ENCODE results near the gene SGSH.
"Not testable (repeated sequence)": the region's sequence is repeated elsewhere in the genome, so short reads cannot be mapped to it uniquely, and the experiment has no call there.

SGSH gene

DNA sequence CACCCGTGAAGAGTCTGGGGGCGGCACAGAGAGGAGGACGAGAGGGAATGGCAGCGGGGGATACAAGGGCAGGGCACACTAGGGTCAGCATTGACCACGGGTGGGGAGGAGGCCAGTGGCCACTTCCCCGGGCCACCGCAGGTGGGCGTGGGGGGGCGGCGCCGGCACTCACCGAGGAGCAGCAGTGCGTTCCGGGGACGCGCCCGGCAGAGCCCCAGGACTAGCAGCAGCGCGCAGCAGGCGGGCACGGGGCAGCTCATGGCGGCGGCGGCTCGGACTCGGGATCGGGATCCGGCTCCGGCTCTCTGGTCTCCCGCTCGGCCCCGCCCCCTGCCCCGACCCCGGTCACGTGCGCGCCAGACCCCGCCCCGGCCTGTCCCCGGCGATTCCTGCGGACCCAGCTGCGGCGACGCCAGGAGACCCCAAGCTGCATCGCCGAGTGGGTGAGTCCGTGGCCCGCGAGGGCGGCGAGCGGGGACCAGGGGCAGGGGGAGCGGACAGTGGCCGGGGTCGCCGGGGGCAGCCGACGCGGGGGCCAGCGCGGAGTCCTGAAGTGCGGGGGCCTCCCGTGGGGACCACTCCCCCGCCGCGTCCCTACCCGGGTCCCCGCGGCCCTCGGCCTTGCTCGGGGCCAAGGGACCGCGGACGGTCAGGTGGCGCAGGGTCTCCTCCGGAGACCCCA lies at the start of gene SGSH, which contains the start of gene SLC26A11:
Gene SGSH (minus strand): TSS at position 280 of the 682 bp plus-strand sequence. CDS start 20 bp downstream, at position 260.
Gene SLC26A11 (plus strand): TSS at position 374 of the 682 bp plus-strand sequence. CDS start 1,134 bp downstream, outside the sequence.
- DNase-seq (ENCODE audit: low spot score): peak; percentile 100

DNA sequence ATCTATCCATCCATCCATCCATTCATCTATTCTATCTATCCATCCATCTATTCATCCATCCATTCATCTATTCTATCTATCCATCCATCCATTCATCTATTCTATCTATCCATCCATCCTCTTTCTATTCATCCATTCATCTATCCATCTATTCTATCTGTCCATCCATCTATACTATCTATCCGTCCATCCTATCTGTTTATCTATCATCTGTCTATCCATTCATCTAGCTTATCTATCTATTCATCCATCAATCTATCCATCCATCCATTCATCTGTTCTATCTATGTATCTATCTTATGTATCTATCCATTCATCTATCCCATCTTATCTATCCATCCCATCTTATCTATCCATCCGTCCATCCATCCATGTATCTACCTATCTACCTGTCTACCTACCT lies 49.3 kb upstream of the SGSH start:
- DNase-seq (ENCODE audit: low spot score): no peak

DNA sequence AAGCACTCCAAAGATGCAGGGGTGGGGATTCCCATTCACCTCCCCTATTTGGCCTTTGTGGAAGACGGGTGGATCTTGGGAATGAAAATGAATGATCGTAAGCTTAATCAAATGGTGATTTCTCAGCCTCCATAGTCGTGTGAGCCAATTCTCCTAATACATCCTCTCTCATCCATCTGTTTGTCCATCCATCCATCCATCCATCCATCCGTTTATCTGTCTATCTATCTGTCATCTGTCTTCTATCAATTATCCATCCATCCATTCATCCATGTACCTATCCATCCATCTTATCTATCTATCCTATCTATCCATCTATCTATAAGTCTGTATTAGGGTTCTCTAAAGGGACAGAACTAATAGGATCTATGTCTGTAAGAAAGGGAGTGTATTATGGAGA lies 48.3 kb upstream of the SGSH start:
- DNase-seq (ENCODE audit: low spot score): no peak

DNA sequence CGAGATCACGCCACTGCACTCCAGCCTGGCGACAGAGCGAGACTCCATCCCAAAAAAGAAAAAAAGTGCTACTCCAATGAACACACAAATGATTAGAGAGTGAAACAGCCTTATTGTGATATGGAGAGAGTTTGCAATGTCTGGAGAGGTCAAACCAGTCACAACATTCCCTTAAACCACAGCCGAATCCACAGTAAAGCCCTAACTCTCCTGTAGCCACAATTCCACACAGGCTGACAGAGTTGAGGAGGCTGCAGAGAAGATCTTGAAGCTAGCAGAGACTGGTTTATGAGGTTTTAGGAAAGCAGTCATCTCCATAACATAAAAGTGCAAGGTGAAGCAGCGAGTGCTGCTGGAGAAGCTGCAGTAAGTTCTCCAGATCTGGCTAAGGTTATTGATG lies 47.3 kb upstream of the SGSH start:
- DNase-seq (ENCODE audit: low spot score): no peak

DNA sequence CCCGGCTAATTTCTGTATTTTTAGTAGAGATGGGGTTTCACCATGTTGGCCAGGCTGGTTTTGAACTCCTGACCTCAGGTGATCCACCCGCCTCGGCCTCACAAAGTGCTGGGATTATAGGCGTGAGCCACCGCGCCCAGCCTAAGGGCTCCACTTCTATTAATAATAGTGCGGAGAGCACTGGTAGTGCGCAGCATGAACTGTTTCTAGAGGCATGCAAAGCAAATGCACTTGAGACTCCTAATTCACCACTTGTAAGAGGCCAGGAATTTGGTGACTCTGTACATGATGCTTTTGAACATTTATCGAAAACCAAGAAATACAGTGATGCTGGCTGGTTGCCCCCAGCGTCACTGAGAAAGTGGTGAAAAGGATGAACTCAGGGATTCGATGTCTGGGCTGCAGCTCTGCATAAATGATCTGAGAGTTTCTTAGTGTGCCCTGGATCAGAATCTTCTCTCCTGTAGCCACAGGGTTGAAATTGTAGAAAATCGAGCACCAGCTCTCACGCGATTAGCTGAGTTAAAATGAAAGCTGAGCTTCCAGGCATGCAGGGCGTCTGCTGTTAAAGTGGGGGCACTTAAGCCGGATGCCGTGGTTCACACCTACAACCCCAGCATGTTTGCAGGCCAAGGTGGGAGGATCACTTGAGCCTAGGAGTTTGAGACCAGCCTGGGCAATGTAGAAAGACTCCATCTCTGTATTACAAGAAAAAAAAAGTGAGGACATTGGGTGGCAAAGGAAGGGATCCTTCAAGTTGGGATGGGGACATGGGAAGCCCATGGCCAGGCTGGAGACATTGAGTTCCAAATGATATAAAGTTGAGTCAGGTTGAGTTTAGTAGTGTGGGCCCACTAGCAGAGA lies 45.3 kb upstream of the SGSH start:
- DNase-seq (ENCODE audit: low spot score): no peak

DNA sequence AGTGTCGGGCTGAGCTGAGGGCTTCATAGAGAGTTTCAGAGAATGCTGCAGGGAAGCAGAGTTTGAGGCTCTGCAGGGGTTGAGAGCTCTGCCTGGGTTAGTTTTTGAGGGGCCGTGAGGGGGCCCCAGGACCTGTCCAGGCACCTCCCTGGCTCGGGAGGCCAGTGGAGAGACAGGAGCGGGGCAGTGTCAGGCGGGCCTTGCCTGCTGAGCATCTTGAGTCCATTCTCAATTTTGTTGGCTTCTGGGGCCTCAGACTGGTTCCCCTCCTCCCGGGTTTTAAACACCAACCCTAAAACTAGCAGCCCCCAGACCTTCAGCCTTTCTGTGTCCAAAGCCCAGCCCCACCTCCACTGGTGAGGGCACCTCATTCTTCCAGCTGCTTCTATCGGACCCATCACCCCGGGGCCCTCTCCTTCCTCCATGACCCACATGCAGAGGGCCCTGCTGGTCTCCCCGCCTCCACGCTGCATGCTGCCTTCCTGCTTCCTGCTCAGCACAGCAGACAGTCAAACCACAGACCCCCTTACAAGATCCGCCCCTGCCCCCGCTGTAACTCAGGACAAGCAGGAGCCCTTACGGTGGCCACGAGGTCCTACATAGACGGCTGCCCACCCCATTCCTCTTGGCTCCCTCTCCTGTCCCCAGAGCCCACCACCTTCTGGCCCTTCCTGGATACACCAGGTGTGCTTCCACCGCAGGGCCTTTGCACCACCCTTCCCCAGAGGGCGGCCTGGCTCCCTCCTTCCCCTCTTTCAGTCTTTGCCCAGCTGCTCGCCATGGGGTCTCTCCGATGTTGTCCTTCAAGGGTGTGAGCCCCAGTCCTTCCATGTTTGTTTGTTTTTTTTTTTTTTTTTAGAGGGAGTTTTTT lies 44.3 kb upstream of the SGSH start:
- no peak for DNase-seq (ENCODE audit: low spot score)

DNA sequence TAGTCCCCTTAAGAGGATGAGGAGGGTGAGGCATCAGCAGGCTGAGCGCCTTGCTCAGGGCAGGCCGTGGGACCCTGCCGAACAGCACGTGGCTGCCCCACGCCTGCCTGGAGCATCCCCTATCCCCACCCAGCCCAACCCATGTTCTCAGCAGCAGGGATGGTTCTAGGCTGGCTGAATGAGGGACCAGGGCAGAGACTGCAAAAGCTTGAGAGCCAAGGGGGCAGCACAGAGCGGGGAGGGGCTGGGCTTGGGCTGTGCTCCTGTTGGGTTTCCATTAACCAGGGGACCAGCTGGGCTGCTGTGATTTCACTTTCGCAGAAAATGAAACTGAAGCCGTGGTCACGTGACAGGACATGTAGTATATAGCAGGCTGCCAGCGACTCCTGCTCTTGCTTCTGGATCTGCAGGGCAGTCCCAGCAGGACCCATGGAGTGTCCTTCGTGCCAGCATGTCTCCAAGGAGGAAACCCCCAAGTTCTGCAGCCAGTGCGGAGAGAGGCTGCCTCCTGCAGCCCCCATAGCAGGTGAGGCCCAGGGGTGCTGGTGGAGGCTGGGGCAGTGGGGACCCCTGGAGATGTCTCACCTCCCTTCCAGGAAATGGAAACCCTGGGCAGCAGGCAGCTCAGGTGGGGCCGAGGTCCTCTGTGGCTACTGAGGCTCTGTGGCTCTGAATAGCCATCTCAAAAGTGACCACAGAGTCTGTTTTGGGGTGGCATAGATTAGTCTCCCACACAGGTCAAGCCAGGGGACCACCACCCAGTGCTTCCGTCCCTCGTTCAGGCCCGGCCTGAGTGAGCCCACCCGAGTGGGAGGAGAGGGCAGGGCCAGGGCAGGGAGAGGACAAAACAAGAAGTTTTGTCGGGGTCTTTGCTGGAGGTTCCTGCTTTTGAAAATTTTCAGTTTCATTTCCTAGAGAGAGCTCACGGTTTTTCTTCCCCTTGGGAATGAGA lies 43.4 kb upstream of the SGSH start:
- no peak for DNase-seq (ENCODE audit: low spot score)

DNA sequence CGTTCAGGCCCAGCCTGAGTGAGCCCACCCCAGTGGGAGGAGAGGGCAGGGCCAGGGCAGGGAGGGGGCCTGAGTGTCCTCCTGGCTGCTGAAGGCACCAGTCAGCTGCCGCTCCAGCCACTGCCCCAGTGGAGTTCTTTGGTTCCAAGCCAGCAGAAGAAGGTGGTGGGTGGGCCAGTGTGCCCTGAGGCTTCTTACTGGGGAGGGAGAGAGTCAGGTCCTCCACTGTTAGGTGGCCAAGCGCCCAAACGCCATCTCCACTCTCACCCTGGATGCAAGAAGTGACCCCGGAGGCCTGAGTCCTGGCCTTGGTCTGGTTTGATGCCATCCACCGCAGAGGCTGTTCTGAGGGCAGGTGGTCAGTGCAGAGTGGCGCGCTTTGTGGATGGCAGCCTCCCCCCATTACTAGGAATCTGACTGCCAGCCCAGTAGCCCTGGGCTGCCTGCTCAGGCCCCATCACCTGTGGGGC lies 42.7 kb upstream of the SGSH start:
- DNase-seq (ENCODE audit: low spot score): no peak

DNA sequence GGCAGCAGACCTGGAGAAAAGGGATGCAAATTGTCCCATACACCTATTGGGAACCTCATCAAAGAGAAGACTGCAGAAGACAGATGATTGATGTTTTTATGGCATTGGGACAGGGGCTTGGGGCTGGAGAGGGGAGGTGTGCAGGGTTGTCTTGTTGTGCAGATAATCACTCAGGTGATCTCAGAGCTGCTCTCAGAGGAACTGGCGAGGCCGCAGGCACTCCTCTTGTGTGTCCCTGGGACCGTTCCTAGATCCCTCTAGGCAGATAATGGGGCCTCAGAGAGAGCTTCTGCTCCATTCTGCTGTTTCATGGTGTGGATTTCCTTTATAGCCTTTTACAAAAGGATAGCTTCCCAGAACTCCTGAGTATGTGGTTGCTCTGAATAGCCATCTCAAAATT lies 42.2 kb upstream of the SGSH start:
- no peak for DNase-seq (ENCODE audit: low spot score)

DNA sequence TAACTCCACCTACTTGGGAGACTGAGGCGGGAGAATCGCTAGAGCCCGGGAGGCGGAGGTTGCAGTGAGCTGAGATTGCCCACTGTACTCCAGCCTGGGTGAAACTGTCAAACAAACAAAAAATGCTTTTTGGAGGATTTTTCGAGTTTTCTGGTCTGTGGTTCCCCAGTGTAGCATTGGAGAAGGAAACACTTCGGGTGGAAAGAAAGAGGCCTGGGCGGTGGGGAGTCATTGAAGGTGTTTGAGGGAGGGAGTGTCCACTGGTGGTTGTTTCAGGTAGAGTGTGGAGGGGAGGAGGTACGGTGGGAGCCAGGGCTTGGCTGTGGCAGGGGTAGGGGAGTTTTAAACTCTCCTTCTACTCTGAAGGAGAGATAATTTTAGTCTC lies 41.8 kb upstream of the SGSH start:
- no peak for DNase-seq (ENCODE audit: low spot score)

DNA sequence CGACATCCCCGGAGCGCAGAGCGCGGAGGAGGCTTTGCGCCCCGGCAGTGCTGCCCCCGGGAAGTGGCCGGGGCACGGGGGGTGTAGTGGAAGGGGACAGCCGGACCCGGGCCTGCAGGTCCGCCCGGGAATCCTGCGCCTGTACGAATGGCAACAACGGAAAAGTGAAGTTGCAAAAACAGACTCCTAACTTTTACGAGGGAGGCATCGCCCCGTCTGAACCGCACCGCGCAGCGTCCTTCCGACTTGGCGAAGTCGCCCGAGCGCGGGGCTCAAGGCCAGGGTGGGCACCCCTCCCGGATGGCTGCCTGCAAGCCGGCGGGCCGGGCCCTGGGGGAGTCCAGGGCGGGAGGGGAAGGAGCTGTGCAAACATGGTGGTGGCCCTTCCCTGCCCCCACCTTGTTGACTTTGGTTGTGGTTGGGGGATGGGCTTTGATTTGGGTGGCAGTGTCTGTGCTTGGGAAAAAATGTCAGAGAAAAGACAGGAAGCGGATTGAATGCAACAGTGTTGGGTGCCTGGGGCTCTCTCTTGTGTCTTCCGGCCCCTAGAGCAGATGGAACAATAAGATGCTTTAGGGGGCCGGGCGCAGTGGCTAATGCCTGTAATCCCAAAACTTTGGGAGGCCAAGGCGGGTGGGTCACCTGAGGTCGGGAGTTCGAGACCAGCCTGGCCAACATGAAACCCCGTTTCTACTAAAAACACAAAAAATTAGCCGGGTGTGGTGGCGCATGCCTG lies 41.2 kb upstream of the SGSH start:
- peak; percentile 68 for DNase-seq (ENCODE audit: low spot score)

DNA sequence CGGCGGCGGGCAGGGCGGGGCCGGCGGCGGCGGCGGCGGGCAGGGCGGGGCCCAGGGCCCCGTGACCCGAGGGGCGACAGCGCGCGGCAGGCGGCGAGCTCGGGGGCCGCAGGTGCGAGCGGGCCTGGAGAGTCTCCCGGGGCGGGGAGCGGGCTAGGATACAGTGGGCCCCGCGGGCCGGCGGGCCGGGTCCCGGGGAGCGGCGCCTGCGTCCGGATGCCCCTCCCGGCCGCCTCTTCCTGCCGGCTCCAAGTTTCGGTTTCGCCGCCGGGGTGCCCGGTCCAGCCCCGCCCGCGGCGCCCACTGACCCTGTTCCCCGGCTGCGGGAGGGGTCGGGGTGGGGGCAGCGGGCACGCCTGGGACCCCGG lies 40.6 kb upstream of the SGSH start, which contains the start of gene RNF213:
Gene RNF213 (plus strand): TSS at position 62 of the 368 bp plus-strand sequence. CDS start 2,830 bp downstream, outside the sequence.
- peak; percentile 91 for DNase-seq (ENCODE audit: low spot score)

DNA sequence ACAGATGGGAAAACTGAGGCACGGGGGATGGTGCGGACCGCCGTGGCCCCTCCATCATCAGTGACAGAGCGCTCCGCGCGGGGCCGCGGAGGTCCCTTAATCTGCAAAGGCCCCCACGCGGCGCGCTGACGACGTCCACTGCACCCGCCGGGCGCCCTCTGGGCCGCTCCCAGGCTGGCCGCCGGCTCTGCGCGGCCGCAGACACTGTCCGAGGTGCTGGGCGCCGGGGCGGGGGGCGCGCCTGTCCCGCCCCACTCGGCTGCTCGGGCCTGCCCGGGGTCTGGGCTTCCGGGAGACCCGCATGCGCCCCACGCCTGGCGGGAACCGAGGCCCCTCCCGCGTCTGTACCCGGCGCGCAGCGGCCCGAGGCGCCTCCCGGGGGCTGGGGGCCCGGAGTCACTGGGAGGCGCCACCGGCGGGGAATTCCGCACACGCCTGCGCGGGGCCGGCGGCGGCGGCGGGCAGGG lies 40.0 kb upstream of the SGSH start:
- peak; percentile 96 for DNase-seq (ENCODE audit: low spot score)

DNA sequence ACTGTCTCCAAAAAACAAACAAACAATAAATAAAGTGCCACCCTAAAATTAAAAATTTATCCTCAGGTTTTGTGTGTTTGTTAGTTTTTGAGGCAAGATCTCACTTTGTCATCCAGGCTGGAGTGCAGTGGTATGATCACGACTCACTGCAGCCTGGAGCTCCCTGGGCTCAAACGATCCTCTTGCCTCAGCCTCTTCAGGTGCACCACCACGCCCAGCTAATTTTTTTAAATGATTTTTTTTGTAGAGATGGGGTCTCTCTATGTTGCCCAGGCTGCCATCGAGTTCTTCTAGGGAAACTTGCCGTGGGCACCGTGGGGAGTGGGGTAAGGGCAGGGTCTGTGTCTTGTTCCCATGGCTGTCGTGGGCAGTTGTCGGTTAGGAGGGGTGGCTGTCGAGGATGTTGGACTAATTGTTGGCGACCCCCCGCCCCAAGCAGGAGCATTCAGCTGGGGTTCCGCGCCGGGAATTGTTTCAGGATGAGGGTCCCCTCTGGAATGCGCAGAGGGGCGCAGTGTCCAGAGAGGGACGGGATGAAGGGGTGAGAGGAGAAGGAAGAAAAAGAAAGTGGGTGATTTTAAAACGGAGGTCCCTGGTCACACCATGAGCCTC lies 39.4 kb upstream of the SGSH start:
- DNase-seq (ENCODE audit: low spot score): no peak

DNA sequence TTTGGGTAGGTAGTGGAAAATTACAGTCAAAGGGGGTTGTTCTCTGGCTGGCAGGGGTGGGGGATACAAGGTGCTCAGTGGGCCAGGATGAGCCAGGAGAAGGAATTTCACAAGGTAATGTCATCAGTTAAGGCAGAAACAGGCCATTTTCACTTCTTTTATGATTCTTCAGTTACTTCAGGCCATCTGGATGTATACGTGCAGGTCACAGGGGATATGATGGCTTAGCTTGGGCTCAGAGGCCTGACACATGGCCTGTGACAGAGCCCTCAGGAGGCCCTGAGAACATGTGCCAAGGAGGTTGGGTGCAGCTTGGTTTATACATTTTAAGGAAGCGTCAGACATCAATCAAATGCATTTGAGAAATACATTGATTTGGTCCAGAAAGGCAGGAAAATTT lies 38.2 kb upstream of the SGSH start:
- DNase-seq (ENCODE audit: low spot score): not testable (repeated sequence)

DNA sequence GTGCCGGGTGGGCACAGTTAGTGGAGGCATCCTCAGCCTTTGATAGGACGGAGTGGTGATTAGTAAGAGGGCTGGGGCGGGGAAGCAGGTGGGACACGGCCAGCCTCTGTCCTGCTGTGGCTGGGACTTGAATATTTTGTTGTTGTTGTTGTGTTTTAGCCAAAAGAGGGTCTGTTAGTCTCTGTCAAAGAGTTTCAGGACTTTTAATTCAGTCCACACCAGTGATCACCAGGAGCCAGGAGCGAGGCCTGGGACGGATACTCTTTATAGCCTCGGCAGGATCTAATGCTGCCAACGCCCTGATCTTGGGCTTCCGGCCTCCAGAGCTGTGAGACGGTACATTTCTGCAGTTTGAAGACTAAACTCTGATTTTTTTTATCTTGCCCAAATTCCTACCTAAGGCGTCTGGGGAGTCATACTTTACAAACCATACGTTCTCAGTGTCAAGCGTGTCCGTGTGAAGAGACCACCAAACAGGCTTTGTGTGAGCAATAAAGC lies 37.6 kb upstream of the SGSH start:
- no peak for DNase-seq (ENCODE audit: low spot score)

DNA sequence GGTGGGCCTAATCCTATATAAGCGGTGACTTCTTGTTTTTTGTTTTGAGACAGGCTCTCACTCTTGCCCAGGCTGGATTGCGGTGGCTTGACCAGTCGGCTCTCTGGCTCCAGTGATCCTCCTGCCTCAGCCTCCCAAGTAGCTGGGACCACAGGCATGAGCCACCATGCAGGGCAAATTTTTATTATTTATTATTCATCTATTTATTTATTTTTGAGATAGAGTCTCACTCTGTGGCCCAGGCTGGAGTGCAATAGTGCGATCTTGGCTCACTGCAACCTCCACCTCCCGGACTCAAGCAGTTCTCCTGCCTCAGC lies 35.9 kb upstream of the SGSH start:
- DNase-seq (ENCODE audit: low spot score): no peak

DNA sequence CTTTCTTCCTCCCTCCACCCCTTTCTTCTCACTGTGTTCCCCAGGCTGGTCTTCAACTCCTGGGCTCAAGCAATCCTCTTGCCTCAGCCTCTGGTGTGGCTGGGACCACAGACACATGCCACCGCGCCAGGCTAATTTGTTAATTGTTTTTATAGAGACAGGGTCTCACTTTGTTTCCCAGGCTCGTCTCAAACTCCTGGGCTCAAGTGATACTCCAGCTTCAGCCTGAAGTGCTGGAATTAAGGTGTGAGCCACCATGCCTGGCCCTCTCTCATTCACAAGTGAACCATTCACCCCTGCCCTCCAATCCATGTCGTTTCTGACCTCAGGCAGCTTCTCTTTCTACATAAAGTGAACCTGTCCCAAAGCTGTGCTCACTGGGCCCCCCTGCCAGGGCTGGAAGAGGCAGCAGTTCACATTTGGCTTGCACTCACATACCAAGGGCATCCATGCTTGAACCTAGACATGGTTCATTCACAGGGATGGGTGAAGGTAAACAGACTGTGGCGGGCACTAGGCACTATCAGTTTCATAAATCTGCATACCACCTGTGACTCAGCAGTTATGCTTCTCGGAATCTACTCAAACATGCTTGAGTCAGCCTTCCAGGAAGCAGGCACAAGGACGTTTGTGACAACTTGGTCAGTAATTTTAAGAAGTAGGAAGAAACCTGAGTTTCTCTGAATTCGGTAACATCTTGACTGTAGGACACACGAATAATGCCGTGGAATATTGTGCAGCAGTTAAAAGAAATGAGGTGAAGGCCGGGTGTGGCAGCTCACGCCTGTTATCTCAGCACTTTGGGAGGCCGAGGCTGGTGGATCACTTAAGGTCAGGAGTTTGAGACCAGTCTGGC lies 34.5 kb upstream of the SGSH start:
- DNase-seq (ENCODE audit: low spot score): peak; percentile 47
